GM12865 (cell line): ENCODE measurements around the gene TTC28.
A peak's percentile ranks its signal among the peaks of the same experiment; 100 is the strongest.

ENCODE experiments used
- DNase-seq: peaks from one replicate; pipeline ENCODE4 v3.0.0; 2010; ENCODE audit warnings: low read depth
- H3K4me3 ChIP-seq: 2 replicates; pipeline ENCODE4 v1.5.1; 2011; ENCODE audit warnings: mild to moderate bottlenecking, low read depth, low read length, control low read depth
- TF ChIP-seq, protein P1 (sequence below): IDR thresholded peaks from 2 replicates; pipeline ENCODE4 v1.5.1; 2011; ENCODE audit warnings: low read length, control low read depth, low read depth, inconsistent platforms; ENCODE audit not compliant: insufficient read depth; ENCODE audit errors: missing control alignments

Gene TTC28

DNA sequence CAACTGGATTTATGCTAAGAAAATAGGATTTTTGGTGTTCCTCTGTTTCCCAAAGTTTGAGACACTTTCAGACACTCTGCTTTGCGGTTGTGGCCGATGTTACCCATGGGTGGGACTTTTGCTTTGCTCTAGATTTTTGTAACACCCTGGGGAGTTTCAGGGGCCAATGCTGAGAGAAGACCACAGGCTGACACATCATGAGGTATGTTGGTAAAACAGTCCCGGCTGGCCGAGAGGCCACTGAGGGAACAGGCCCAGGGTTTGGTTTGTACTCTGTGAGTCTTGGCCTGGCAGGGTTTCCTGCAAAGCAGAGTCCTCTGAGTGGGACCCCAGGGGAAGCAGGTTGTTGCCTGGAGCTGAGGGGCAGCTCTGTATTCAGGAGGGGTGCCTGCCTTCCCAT is 682.1 kb downstream of the TTC28 start:
- DNase-seq: peak; percentile 26
- TF ChIP-seq, protein P1, sequence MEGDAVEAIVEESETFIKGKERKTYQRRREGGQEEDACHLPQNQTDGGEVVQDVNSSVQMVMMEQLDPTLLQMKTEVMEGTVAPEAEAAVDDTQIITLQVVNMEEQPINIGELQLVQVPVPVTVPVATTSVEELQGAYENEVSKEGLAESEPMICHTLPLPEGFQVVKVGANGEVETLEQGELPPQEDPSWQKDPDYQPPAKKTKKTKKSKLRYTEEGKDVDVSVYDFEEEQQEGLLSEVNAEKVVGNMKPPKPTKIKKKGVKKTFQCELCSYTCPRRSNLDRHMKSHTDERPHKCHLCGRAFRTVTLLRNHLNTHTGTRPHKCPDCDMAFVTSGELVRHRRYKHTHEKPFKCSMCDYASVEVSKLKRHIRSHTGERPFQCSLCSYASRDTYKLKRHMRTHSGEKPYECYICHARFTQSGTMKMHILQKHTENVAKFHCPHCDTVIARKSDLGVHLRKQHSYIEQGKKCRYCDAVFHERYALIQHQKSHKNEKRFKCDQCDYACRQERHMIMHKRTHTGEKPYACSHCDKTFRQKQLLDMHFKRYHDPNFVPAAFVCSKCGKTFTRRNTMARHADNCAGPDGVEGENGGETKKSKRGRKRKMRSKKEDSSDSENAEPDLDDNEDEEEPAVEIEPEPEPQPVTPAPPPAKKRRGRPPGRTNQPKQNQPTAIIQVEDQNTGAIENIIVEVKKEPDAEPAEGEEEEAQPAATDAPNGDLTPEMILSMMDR: no peak
- H3K4me3 ChIP-seq: no peak overlapping the region

DNA sequence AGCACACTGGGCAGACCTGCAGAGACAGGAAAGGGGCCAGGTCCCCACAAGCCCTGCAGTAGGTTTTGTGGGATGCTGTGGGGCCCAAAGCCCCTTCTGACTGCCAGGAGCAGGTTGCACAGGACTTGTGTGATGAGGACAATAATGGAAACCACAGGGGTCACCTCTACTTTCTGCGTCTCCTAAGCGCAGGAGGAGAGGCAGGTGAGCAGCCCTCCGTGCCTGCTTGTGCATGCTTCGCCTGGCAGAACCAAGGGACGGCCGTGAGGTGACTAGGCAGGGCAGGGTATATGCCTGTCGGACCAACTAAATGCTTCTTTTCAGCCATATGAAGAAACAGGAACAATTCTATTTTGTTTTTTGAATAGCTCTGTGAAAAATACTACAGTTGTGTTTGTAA is 682.7 kb downstream of the TTC28 start:
- no peak overlapping the region for H3K4me3 ChIP-seq
- DNase-seq: no peak
- TF ChIP-seq, protein P1: no peak

DNA sequence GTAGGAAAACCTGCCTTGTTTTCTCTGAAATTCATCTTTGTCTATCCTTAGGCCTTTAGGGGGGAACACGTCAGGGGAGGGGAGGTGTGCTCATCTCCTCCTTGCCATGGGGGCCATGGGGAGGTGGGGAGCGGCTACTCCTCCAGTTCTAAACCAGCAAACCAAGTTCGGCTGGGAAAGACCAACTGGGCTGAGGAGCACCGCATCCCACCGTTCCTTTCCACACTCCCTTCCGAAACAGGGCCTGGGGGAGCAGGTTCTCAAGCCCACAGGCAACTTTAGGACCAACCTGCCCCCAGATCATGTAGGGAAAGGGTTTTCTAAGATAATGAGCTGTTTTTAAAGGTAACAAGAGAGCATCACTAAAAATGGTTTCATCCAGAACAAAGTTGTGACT is 683.1 kb downstream of the TTC28 start:
- no peak for DNase-seq
- H3K4me3 ChIP-seq: no peak overlapping the region
- TF ChIP-seq, protein P1: no peak

DNA sequence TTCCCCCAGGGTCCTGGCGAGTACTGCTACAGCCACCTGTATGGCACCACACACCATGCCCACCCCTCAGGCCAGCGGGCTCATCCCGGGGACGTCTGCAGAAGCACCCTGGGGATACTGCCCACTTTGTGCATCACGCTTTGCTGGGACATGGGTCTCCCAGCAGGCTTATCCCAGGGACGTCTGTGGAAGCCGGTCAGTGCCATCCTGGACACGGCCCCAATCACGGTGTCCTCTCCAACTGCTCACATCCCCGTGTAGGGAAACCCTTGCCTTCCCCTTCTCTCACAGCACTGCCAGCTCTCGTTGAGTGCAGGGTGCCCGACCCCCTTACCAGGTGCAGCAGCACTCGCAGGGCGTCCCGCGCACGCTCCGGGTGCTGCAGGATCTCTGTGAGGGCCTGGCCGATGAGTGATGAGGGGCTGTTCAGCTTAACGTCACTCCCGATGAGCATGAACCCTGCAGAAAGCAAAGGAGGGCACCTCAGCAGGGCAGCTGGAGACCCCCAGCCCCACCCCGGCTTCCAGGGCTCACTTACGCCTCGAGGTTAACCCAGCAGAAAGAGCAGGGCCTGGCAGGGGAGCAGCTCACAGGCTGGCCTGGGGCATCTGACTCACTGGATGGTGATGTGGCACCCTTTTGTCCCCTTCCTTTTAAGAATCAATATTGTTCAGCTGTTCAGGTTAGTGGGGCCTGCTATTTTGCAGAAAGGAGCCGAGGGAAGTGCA is 683.7 kb downstream of the TTC28 start:
- TF ChIP-seq, protein P1: no peak
- H3K4me3 ChIP-seq: no peak overlapping the region
- no peak for DNase-seq

DNA sequence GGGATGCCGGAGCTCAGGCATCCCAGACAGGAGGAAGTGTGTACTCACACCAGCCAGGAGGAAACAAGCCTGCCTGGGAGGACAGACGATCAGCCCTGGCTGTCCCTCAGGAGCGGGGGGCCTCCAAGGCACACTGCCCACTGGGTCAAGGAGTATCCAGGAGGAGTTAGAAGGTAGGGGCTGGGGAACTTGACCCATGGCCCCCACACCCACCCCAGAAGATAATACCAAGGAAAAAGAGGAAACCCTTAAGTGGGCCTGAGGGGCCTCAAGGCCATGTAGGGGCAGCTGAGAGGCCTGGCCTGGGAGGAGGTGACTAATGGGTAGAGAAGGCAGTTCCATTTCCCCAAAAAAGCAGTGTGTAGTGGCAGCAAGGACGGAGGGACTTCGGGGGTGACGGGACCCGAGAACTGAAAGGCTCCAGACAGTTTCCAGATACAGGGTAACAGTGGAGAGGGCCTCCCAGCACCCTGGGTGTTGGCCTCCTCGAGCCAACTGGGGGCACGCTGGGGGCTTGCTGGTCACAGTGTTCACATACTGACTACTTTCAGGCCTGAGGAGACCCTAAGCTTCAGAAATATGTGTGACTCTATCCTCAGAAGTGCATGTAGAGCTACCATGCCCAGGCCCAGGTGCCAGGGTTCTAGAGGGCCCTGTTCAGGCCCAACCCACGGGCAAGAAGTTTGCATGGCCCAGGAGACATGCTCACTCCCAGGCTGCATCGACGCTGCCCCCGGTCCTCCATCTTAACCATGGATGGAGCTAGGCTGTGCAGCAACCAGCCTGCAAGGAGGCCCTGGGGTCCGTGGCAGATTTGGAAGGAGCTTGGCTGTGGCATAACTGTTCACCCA is 684.9 kb downstream of the TTC28 start:
- no peak for DNase-seq
- TF ChIP-seq, protein P1: no peak
- no peak overlapping the region for H3K4me3 ChIP-seq

DNA sequence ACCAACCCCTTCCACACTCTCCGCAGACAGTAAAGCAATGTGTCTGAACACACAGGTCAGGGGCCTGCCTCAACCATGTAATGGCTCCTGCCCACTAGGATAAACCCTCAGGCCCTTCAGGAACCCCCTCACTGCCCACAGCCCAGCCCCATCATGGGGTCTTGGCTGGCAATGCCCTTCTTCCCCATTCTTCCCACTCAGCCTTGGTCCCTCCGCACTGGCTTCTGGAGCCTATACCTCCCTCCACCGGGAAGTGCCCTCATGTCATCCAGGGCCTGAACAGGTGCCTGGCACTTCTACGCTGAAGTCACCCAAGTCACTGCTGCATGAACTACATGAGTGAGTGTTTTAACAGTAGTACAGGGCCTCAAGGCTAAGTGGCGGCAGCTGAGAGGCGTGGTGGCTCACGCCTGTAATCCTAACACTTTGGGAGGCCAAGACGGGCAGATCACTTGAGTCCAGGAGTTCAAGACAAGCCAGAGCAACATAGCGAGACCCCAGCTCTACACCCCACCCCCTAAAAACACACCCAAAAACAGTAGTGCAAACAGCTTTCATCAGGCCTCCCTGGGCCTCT is 685.8 kb downstream of the TTC28 start:
- DNase-seq: no peak
- TF ChIP-seq, protein P1: no peak
- no peak overlapping the region for H3K4me3 ChIP-seq
